Gastrocnemius medialis (tissue), 4 donors: Measurements from ENCODE around the gene AUTS2. TPM values are rescaled to one million over a fixed set of nuclear protein-coding genes. Genes with fewer than 3 reads are reported as not detected.

ENCODE experiments used
- ATAC-seq, 2 donors: fragments of 150-250 bp; one replicate each; pipeline ENCODE4 v1.9.1; 2016
- DNase-seq, 2 donors: peaks; one replicate each; pipeline ENCODE4 v3.0.0-alpha.2; 2019
- H3K27ac ChIP-seq, 4 donors: fragments of 200-600 bp; sonication (generic); 1 replicate in 1 of 4; 2 replicates in 3 of 4; pipeline ENCODE4 v1.5.1; 2016 to 2018; ENCODE audit warnings: mild to moderate bottlenecking in 2 of 4, moderate library complexity in 1 of 4
- H3K27me3 ChIP-seq, 3 donors: fragments of 200-600 bp; sonication (generic) in 2 of 3; 1 replicate in 1 of 3; 2 replicates in 2 of 3; pipeline versions ENCODE4 v1.5.1 to v1.6.0; 2016 to 2019; ENCODE audit warnings: mild to moderate bottlenecking in 1 of 3, moderate library complexity in 1 of 3
- H3K36me3 ChIP-seq, 2 donors: fragments of 200-600 bp; sonication (generic) in 1 of 2; one replicate each; pipeline ENCODE4 v1.5.1; 2017 to 2018
- H3K4me1 ChIP-seq, 2 donors: fragments of 200-600 bp; sonication (generic) in 1 of 2; one replicate each; pipeline ENCODE4 v1.5.1; 2016 to 2017; ENCODE audit warnings: mild to moderate bottlenecking in 2 of 2
- H3K4me3 ChIP-seq, 4 donors: fragments of 200-600 bp; sonication (generic) in 3 of 4; 1 replicate in 1 of 4; 2 replicates in 3 of 4; pipeline ENCODE4 v1.5.1; 2016 to 2019; ENCODE audit warnings: mild to moderate bottlenecking in 2 of 4
- H3K9me3 ChIP-seq, 3 donors: fragments of 200-600 bp; sonication (generic) in 2 of 3; 1 replicate in 1 of 3; 2 replicates in 2 of 3; pipeline ENCODE4 v1.5.1; 2016 to 2019
- CTCF ChIP-seq, 5 experiments: fragments of 450-650 bp in 3 of 5; fragments of 200-600 bp in 2 of 5; sonication (generic) in 2 of 5; IDR thresholded peaks in 4 of 5; conservative IDR thresholded peaks in 1 of 5; 1 replicate in 4 of 5; 2 replicates in 1 of 5; pipeline ENCODE4 v1.5.1; 2016 to 2019; ENCODE audit warnings: antibody characterized with exemption in 5 of 5, mild to moderate bottlenecking in 3 of 5, moderate library complexity in 3 of 5
- POLR2A ChIP-seq, 2 donors: fragments of 450-650 bp; IDR thresholded peaks; one replicate each; pipeline ENCODE4 v1.6.1; 2017; ENCODE audit warnings: antibody characterized with exemption in 2 of 2, mild to moderate bottlenecking in 2 of 2, moderate library complexity in 2 of 2
- in situ Hi-C, 4 donors: fragments of 200-750 bp; cut with MboI; loops; one replicate each; pipeline versions ENCODE4 v1.15.0 to v1.8.0; 2017; ENCODE audit warnings: low sequenced_read_pairs in 4 of 4
- intact Hi-C: fragments of 100-400 bp; cut with DNase I; formaldehyde crosslinking; loops from one replicate; pipeline ENCODE4 v1.15.1; 2023; ENCODE audit warnings: low total_unique reads
- total RNA-seq, 4 donors: library from RNA; depleted of rRNA; stranded (reverse); fragments of >200 nt; gene quantifications; one replicate each; pipeline versions ENCODE4 v1.1.0 to v1.2.3, GENCODE V29; 2016

The AUTS2 gene
- total RNA-seq, 4 donors from 2014 or later: 2.5 to 16.2 (median 8.5) TPM

GRCh38 chr7:70457883-70458680 lies 859.8 kb downstream of the AUTS2 start:
- intact Hi-C loops: no loop called here
- H3K9me3 ChIP-seq: no peaks in the 10 kb centered on the region
- H3K27me3 ChIP-seq: no peaks in the 10 kb centered on the region
- no peak for DNase-seq
- H3K4me3 ChIP-seq: no peak overlapping the region
- in situ Hi-C loops: no loop called here
- no peaks in the 10 kb centered on the region for H3K36me3 ChIP-seq
- no peak for ATAC-seq
- no peak for TF ChIP-seq POLR2A (IDR thresholded peaks at IDR 0.05)
- no peak for TF ChIP-seq CTCF (IDR thresholded peaks at IDR 0.05 in 4 of 5, conservative IDR thresholded peaks at IDR 0.05 in 1 of 5)
- H3K27ac ChIP-seq: no peak overlapping the region
- H3K4me1 ChIP-seq: no peaks in the 10 kb centered on the region

- Histone ChIP-seq H3K27ac (no peak overlapping the region), H3K27me3 (no peaks in the 10 kb centered on the region), H3K36me3 (no peaks in the 10 kb centered on the region), H3K4me1 (no peaks in the 10 kb centered on the region), H3K9me3 (no peaks in the 10 kb centered on the region), H3K4me3 (no peak overlapping the region)
- TF ChIP-seq CTCF (IDR thresholded peaks at IDR 0.05 in 4 of 5, conservative IDR thresholded peaks at IDR 0.05 in 1 of 5) (no peak), POLR2A (IDR thresholded peaks at IDR 0.05) (no peak)
- no peak for DNase-seq
- in situ Hi-C loops (no loop called here), intact Hi-C loops (no loop called here)
- no peak for ATAC-seq
Observed at GRCh38 chr7:70458745-70459144, 860.5 kb downstream of the AUTS2 start.

GRCh38 chr7:70459546-70459945 lies 861.3 kb downstream of the AUTS2 start:
- ATAC-seq (no peak), DNase-seq (no peak)
- Histone ChIP-seq H3K4me3 (no peak overlapping the region), H3K4me1 (no peaks in the 10 kb centered on the region), H3K36me3 (no peaks in the 10 kb centered on the region), H3K27me3 (no peaks in the 10 kb centered on the region), H3K9me3 (no peaks in the 10 kb centered on the region), H3K27ac (no peak overlapping the region)
- intact Hi-C loops (no loop called here), in situ Hi-C loops (no loop called here)
- TF ChIP-seq POLR2A (IDR thresholded peaks at IDR 0.05) (no peak), CTCF (IDR thresholded peaks at IDR 0.05 in 4 of 5, conservative IDR thresholded peaks at IDR 0.05 in 1 of 5) (no peak)

GRCh38 chr7:70460071-70460470 lies 861.8 kb downstream of the AUTS2 start:
- no peaks in the 10 kb centered on the region for H3K4me1 ChIP-seq
- no peaks in the 10 kb centered on the region for H3K27me3 ChIP-seq
- intact Hi-C loops: no loop called here
- ATAC-seq (no peak), DNase-seq (no peak)
- no peak overlapping the region for H3K27ac ChIP-seq
- TF ChIP-seq POLR2A (IDR thresholded peaks at IDR 0.05) (no peak), CTCF (IDR thresholded peaks at IDR 0.05 in 4 of 5, conservative IDR thresholded peaks at IDR 0.05 in 1 of 5) (no peak)
- no peaks in the 10 kb centered on the region for H3K36me3 ChIP-seq
- in situ Hi-C loops: no loop called here
- H3K4me3 ChIP-seq: no peak overlapping the region
- no peaks in the 10 kb centered on the region for H3K9me3 ChIP-seq

- H3K4me3 ChIP-seq: no peak overlapping the region
- DNase-seq (no peak), ATAC-seq (no peak)
- H3K36me3 ChIP-seq: no peaks in the 10 kb centered on the region
- TF ChIP-seq POLR2A (IDR thresholded peaks at IDR 0.05): no peak
- TF ChIP-seq CTCF (IDR thresholded peaks at IDR 0.05 in 4 of 5, conservative IDR thresholded peaks at IDR 0.05 in 1 of 5): no peak
- H3K27me3 ChIP-seq: no peaks in the 10 kb centered on the region
- H3K27ac ChIP-seq: no peak overlapping the region
- intact Hi-C loops: no loop called here
- in situ Hi-C loops: no loop called here
- no peaks in the 10 kb centered on the region for H3K9me3 ChIP-seq
- no peaks in the 10 kb centered on the region for H3K4me1 ChIP-seq
Observed at GRCh38 chr7:70460562-70460961, 862.3 kb downstream of the AUTS2 start.
